Stimulated activated CD8-positive, alpha-beta memory T cell treated with anti-CD3 and anti-CD28 coated beads, Interleukin-15, amount 100 ng/mL, for 4 hours (primary cell): Measurements from ENCODE around the gene NBPF1.
"Not testable (repeated sequence)": the region's sequence is repeated elsewhere in the genome, so short reads cannot be mapped to it uniquely, and the experiment has no call there.

Experiments used
- DNase-seq, 2 donors: peaks; one replicate each; pipeline ENCODE4 v3.0.0-alpha.2; 2020; ENCODE audit warnings: low read depth in 2 of 2

The NBPF1 gene

DNA sequence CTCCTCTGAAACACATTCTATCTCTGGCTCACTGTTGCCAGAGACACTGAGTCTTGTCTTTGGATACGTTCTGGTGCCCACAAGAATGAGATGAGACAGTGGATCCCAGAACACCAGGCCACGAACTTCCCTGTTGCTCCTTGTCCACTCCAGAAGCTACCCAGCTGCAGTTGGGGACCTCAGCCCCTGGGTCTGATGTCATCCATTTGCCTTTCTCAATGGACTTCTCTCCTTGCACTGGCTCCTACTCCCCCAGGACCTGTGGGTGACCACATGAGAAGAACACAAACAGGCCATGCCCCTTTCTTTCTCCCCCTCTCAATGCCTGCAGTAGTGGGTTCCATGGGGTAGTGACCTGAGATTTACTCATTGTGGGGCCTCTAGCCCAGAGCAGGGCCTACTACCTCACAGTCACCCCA lies 5.9 kb downstream of the NBPF1 start:
- DNase-seq: no peak

- DNase-seq: not testable (repeated sequence)
Measured at GRCh38 chr1:16606666-16607432, 6.5 kb downstream of the NBPF1 start.

- no peak for DNase-seq
Measured at GRCh38 chr1:16605532-16606505, 7.5 kb downstream of the NBPF1 start.

DNA sequence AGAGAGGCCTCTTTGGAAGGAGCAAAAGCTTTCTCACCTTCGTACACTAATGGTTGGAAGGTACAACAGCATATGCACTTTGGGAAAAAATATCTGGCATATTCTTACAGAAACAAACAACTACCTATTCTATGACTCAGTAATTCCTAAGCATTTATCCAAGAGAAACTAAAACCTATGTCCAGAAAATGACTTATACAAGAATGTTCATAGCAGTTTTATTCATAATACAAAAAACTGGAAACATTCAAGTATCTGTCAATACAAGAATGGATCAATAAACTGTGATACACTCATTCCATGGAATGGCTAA lies 8.2 kb downstream of the NBPF1 start:
- no peak for DNase-seq

DNA sequence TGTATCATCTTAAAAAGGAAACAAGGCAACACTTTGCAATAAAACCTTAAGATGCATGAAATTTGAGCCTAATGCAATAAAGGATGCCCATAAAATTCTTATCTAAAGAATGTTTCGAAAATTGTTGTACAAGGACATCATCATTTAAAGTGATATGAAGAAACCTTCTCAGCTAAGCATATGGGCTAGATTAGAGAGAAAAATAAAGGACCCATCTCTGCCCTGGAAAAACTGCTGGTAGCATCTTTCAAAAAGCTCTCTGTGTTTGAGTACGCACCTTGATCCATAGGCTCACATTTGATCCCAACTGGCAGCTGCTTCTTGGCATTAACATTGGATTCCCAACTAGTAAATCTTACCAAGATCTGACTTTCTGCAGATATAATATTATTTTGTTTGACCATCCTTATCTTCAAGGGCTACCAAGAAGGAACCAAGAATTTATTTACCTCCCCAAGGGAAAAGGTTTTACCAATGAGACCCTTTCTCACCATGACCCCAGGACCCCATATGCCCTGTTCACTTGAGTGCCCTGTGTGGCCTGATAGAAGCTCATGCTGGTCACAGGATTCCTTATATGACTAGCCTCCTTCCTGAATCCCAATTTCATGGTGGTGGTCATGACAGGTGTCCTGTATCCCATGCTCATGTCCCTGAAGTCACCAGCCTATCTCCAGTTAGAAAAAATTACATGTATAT lies 8.7 kb downstream of the NBPF1 start:
- not testable (repeated sequence) for DNase-seq

DNA sequence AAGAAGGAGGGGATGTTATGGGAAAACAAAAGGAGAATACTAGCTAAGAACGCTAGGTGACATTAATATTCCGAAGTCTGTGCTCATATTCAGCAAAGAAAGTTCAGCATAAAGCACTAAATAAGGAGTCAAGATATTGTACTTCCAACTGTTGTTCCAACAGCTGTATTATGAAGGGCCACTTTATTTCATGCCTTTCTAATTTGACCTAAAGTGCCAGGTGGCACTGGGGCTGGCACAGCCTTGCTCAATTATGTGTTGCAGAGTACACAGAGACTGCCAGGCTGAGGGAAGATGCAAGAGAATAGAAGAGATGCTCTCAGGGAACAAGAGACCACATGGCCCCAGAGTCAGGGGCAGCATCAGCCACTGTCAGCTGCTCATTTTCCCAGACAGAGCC lies 9.7 kb downstream of the NBPF1 start:
- not testable (repeated sequence) for DNase-seq

DNA sequence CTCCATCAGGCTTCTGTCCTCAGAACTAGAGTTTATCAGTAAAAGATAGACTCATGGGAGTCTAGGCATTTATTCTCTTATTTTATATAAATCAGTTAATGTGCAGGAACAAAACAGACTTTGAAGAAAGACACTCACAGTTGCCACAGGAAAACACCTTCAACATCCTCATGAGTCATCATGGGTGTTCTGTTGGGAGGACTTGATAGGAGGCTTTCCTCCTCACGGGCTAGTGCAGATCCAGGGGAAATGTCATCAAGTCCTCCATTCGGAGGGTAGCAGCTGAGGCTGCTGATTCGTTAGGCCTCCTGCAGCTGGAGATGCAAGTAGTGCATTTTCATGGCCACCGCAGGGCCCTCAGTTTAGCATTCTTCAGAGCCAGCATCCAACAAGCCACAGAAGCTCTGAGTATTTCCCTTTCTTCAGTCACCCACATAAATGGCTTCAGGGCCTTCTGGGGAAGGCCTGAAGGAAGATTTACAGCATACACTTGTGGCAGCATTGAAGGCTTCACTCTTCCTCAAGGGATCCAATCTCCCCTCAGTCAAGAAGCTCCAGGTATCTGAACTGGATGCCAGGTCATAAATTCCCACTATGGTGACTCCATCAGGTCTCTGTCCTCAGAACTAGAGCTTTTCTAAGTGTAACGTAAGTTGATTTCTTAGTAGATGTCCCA lies 10.9 kb downstream of the NBPF1 start:
- not testable (repeated sequence) for DNase-seq

- not testable (repeated sequence) for DNase-seq
Measured at GRCh38 chr1:16600855-16601786, 12.2 kb downstream of the NBPF1 start.

- not testable (repeated sequence) for DNase-seq
Measured at GRCh38 chr1:16599326-16599725, 14.0 kb downstream of the NBPF1 start.

DNA sequence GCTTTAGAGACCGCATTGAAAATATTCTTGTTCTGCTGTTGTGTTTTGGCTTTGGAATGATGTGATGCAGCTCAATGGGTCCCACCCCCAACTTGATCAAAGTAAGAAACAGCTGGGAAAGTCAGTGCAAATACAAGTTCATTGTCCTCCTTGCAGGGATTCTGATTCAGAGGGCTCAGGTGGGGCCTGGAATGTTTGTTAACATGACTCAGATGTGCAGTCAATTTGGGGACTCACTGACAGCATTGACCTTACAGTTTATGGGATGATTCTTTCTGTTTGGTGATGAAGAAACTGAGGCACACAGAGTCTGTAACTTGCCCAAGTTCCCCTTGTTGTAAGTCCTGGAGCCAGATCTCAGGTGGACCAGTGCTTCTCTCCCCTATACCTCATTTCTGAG lies 18.1 kb downstream of the NBPF1 start:
- not testable (repeated sequence) for DNase-seq

GRCh38 chr1:16591845-16592244 lies 21.5 kb downstream of the NBPF1 start:
- DNase-seq: not testable (repeated sequence)

DNA sequence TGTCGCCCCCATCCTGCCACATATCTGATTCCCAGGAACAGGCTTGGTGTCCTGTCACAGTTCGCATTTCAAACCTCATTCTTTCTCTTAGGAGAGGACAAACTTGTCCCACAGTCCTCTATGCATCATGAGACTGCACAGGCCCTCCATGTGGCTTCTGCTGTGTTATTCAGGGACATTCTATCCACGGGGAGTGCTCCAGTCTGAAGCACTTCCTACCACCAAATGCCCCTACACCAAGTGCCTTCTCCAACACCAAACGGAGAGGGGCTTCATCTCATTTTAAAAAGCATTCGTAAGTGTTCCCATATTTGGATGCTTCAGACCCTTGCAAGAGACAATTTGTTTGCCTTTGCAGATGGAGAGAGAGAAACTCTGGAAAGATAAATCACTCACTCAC lies 25.3 kb downstream of the NBPF1 start:
- DNase-seq: not testable (repeated sequence)

GRCh38 chr1:16587639-16588038 lies 25.7 kb downstream of the NBPF1 start:
- not testable (repeated sequence) for DNase-seq

- DNase-seq: not testable (repeated sequence)
Measured at GRCh38 chr1:16565324-16565723, 48.0 kb downstream of the NBPF1 start.

- not testable (repeated sequence) for DNase-seq
Measured at GRCh38 chr1:16561035-16561434, 52.3 kb downstream of the NBPF1 start.

DNA sequence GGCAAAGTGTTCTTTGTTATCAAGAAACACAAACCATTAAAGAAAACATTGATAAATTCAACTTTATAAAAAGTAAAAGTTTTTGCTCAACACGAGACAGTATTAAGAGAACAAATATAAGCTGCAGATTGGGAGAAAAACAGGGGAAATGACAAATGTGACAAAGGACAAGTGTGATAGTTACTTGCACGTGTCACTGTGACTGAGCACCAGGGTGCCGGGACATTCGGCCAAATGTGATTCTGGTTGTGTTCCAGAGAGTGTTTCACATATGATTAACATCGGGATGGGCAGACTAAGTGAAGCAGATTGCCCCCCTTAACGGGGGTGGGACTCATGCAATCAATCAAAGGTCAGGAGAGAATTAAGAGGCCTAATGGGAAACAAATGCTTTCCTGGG lies 52.9 kb downstream of the NBPF1 start:
- not testable (repeated sequence) for DNase-seq

DNA sequence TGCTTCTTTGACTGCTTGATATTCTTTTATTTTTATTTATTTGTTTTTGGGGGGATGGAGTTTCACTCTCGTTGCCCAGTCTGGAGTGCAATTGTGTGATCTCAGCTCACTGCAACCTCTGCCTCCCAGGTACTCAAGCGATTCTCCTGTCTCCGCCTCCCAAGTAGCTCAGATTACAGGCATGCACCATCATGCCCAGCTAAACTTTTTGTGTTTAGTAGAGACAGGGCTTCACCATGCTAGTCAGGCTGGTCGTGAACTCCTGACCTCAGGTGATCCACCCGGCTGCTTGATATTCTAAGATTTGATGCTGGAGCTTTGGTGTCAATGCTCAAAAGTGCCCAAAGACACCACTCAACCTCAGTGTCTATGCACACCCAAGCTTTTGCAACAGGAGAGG lies 53.7 kb downstream of the NBPF1 start:
- not testable (repeated sequence) for DNase-seq

DNA sequence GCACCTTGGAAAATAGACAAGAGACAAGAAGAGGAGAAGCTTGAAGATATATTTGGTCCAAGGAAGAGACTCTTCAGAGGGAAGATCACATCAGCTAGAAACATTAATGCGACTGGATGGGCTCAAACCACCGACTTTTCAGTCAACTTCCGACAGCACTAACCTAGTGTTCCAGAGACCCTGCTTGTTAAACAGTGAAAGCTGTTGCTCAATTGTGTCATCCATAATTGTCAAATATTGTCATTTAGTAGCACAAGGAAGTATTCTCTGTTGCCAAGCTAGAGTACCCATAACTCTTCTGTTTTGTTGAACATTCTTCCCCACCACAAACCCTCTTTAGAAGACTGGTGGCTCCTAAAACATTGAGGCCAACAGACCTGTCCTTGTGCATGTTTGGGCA lies 56.3 kb downstream of the NBPF1 start:
- DNase-seq: not testable (repeated sequence)

GRCh38 chr1:16553244-16553643 lies 60.1 kb downstream of the NBPF1 start:
- not testable (repeated sequence) for DNase-seq

- DNase-seq: not testable (repeated sequence)
Measured at GRCh38 chr1:16550212-16550918, 63.0 kb downstream of the NBPF1 start.
